GM21619 (cell line): Measurements from ENCODE around the gene CERS2.

Experiments used
- ATAC-seq: cut with Tn5 transposase; IDR thresholded peaks from one replicate; pipeline ENCODE4 v1.9.1; 2021; ENCODE audit not compliant: unreplicated experiment

Gene CERS2

DNA sequence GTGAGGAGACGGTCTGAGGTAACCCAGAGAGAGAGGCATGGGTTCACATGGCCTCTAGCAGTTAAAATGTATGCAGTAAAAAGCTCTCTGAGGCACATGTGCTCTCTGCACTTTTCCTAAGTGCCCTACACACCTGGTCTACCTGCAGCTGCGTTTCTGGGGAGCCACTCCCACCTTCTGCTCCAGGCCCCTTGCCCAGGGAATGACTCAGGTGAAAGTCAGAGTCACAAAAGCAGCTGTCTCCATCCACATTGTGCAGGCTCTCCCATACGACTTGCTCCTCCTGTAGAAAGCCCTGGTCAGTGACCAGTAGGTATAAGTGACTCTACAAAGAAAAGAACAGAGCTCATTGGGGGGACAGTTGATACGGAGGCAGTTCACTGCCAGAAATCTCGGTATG, 23.3 kb upstream of the CERS2 start:
- no peak for ATAC-seq

DNA sequence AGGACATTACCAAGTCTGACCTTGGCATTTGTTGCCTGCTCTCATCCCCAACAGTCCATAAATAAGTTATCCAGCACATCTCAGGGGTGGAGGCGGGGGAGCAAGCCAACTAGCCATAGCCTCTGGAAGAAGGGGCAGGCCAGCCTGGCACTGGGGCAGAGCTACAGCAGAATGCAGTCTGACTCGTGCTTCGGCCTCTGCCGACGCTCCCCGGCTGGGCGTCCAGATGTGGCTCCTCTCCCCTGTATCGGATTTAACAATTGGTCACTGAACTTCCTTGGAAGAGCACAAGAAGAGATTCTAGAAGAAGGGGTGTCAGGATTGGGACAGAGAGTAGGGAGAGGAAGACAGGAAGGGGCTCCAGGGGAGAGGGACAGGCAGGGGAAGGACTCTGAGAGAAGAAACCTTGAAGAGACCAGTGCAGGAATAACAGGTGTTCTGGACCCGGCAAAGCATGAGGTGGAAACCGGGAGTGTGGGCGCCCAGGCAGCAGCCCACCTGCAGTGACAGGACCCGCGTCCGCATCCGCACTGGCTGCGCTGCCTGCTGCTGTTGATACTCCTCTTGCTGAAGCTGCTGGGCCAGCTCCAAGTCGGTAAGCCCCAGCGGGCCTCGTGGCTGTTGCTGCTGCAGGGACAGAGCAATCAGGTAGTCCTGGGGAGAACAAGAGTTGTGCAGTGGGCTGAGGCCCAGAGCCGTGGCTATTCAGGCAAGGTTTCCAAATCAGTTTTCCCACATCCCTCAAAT, 22.7 kb upstream of the CERS2 start:
- no peak for ATAC-seq

DNA sequence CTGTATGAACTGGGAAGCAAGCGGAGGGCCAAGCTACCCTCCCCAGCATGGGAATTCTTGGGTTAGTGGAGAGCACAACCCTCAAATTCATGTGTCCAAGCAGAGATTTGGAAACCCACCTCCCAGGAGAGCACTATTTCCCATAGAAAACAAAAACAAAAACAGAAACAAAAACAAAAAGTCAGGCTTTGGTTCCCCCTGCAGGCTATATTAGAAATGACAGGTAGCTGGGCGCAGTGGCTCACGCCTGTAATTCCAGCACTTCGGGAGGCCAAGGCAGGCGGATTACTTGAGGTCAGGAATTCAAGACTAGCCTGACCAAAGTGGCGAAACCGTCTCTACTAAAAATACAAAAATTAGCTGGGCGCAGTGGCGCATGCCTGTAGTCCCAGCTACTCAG, 21.3 kb upstream of the CERS2 start:
- ATAC-seq = no peak

DNA sequence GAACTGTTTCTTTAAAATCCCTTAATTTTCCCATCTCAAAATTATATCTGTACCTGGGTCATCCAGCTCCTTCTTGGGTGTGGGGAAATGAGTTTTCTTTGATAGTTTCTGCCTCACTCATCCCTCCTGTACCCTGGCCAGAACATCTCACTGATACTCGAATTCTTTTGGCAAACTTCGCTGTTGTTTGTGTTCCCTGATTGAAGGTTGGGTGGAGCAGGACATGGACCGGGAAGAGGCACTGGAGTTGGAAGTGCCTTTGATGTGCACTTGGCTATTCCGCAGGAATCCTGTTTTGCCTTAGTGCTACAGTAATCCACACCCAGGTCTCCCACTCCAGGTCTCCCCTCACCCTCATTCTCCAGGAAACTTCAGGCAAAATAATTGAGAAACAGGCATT, 20.8 kb upstream of the CERS2 start:
- no peak for ATAC-seq

DNA sequence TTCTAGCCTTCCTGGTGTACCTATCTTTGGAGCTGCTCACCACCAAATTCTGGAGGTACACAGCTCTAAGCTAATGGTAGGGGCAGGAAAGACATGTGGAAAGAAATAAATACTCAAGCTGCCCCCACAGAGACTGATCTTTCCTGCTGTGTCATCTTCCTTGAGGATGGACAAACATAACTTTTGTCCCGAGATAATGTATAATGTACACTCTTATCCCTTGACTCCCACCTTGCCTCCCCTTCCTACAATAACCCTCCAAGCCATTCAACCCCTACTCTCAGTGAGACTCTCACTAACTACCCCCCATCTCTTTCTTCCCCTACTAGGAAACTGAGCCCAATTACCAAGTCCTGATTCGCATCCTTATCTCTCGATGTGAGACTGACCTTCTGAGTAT, 19.6 kb upstream of the CERS2 start:
- ATAC-seq = no peak

DNA sequence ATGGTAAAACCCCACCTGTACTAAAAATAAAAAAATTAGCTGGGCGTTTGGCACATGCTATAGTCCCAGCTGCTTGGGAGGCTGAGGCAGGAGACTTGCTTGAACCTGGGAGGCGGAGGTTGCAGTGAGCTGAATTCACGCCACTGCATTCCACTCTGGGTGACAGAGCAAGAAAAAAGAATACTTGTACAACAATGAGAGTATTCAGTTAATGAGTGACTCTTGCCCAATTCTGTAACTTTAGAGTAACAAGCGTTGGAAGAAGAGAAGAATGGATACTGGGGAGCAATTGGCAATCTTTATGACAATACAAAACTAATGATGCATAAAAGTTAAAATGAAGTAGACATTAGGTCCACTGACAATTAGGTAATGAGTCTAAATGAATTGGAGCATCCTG, 18.0 kb upstream of the CERS2 start:
- ATAC-seq = no peak

DNA sequence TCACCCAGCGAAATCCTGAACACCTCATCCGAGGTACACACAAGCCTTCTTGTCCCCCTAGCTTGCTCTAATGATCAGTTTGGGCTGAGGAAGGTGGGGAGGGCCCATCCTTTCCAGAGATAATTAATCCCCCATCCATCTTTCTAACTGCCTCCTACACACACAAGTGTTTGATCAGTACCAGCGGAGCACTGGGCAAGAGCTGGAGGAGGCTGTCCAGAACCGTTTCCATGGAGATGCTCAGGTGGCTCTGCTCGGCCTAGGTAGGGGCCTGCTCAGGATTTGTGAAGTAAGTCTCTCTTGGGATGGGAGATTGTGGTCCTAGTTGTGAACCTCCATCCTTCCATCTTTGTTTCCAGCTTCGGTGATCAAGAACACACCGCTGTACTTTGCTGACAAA, 13.3 kb upstream of the CERS2 start:
- no peak for ATAC-seq

DNA sequence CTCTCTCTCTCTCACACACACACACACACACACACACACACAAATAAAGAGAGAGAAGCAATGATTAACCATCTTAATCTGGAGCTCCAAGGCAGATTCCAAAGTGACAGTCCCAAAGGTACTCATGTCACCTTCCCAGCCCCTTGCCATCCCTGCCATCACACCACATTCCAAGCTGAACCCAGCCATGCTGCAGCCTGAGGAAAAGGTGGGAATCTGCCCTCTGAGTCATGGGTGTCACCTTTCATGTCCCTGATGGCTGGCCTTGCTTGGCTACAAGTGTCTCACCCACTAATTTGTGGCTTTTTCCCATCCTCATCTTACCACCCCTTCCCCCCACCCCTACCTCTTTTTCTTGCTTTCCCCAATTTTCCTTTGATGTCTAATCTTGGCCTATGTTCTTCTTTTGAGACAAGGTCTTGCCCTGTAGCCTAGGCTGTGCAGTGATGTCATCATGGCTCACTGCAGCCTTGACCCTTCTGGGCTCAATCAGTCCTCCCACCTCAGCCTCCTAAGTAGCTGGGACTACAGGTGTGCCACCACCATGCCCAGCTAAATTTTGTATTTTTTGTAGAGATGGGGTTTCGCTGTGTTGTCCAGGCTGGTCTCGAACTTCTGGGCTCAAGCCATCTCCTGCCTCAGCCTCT, 10.7 kb upstream of the CERS2 start:
- ATAC-seq = no peak

DNA sequence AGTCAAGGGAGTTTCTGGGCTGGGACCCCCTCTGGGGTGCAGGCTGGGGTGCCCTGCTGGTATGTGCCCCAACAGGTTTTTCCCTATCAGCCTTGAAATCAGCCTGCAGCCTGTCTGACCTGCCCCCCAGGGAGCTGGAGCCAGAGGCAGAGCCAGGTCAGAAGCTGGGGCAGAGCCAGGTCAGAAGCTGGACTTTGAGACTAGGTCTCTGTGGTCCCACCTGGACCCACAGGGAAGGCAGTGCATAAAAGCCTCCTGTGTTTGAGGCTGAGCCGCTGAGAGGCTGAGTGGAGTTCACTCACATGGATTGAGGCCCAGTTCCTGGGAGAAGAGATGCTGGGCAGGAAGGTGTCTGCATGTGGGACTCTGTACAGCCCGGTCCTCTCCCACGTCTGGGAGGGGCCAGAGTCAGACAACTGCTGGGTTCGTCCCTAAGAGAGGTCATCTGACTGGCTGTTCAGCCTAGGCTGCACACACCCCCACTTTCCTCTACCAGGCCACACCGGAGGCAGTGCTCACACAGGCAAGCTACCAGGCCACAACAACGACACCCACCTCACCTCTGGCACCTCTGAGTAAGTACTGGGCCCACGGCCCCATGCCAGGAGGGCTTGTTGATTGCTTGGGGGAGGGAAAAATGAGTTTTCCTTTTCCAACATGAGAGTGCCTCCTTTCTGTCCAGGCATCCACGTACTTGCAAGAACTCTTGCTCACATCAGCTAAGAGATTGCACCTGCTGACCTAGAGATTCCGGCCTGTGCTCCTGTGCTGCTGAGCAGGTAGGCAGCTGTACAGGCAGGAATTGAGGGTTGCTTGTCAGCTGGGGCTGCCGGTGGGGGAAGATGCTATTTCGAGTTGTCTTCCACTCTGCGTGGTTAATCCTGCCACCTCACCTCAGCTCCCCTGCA, 7.4 kb upstream of the CERS2 start, which contains the start of gene ANXA9:
Gene ANXA9, plus strand, starts transcription at position 488 of the 908 bp plus-strand sequence. CDS start 814 bp downstream, outside the sequence.
- ATAC-seq = no peak

DNA sequence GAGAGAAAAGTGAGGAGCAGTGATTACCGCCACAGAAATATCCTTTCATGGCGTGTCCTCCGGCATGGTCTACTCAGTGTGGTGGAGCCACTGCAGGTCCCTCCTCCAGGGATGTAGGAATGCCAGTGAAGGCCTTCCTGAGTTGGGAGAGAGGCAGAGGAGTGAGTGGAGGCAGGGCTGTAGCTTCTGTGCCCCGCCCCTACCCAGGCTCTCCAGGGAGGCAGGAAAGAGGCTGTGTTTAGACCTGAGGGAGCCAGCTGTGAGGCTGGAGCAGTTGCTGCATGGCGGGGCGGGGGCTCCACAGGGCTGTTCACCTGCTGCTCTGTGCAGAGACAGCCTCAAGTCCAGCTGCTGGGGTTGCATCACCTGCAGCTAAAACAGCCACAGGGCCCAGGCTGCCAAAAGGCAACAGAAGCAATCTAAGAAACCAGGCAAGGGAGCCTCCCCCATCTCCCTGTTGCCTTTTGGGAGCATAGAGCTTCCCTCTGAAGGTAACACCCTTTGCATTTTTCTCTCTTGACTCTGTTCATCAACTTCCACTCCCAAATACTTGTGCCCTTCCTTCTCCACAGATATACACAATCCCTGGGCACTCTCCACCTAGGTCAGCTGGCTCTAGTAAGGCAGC, 6.7 kb upstream of the CERS2 start:
- no peak for ATAC-seq

DNA sequence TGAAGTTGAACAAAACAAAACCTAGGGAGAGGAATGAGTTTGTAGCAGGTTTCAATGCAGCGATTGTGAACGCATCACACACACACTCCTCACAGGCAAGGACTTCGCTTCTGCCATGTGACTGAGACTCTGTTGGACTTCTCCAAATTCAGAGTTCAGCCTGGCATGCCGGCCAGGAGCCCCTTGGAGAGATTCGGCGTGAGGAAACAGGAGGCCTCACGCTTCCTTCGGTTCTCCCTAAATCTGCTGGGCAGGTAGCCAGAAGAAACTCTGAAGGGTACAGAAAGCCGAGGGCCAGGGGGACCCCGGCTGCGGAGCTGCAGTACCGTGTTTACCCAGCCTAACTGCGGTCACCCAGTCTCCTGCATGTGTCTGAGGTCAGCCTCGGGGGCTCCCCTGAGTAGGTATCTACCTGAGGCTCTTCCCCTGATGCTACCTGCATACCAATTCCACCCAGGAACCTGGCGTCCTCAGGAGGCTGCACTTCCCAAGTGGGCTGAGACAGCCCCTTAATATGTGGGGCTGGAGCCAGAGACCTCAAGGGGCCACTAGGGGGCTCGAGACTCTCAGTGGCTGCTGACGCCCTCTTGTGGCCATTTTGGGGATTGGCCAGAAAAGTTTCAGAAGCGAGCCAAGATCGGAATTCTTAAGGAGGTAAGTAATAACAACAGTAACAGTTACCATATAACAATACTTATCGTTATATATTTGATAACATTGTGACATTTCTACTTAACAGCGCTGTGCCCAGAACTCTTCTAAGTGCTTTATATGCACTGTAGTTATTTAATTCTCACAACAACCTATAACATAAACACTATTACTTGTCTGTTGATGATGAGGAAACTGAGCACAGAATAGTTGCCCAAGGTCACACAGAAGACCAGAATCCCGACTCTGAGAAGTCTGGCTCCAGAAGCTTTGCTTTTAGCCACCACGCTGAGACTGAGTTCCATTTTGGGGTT, 4.7 kb upstream of the CERS2 start:
- ATAC-seq = peak; percentile 56

DNA sequence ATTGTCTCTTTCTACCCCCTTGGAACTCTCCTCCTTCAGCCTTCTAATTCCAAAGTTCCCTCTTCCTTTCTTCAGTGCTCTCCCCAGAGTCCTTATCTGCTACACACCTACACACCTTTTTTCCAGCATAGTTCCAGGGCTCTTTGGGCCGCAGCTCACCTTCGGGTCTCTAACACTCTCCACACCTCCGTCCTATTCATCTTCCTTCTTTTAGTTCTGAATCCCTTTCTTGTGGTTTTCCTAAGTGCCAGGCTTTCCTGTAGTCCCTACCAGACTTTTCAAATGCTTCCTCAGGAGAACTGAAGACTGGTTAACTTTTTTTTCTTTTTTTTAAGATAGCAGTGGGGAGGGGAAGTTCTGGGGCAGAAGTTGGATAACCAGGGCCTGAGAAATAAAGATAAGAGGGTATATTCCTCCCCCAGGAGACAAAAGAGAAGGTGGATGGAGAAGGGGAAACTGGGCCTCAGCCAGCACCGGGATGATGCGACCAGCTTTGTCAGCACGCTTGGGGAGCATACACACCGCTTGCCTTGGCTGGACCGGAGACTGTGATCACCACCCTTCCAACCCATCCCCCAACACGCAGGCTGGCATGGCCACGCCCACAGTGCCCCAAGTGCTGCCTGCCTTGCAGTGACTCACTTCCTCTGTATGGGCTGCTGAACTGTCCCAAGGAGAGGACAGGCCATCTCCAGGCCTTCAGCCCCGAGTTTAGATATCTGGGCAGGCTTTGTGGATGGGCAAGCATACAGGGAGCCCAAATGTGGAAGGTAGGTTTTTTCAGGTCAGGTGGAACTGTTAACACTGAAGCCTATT, 2.5 kb upstream of the CERS2 start:
- ATAC-seq = no peak

DNA sequence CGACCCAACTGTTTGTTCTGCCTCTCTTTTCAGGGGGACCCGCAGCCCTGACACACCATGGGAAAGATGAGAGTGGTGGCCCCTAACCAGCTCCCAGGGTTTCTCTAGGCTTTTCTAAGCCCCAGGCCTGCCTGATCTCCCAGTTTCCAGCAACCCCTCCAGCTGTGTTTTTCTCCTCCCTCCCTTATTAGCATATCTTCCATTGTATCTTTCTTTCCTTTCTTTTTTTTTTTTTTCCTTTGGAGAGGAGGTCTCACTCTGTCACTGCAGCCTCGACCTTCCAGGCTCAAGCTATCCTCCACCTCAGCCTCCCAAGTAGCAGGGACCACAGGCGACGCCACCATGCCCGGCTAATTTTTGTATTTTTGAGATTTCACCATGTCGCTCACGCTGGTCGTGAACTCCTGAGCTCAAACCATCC, 1.8 kb upstream of the CERS2 start:
- no peak for ATAC-seq

DNA sequence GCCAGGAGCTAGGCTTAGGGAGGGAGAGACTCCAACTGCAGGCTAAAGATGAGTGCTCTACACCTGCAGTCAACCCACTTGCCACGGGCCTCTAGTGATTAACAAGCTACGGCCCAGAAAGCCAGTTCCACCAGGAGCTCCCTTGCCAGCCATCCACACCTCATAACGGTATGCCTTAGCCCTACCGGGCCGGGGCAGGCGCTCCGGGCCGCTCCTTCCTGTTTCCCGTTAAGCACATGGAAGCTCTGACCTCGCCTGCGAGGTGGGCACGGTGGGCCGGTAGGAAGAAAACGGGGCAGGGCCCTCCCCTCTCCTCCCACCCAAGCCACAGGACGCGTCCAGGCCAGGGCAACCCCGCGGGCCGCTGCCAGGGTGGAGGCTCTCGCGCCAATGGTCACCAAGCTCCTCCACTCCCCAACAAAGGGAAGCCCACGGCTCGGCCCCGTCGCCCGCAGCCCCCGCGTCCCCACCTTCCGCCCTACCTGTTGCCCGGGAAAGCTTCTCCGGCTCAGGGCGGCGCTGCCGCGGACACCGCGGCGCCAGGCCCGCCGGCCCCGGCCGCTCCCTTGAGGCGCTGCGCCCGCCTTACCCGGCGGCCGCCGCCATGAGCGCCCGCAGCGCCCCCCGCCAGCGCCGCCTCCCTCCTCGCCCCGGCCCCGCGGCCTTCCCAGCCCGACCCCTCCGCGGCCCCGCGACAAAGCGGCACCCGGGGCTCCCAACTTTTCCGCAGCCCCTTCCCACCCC, 627 bp downstream of the CERS2 start:
- ATAC-seq = peak; percentile 37

DNA sequence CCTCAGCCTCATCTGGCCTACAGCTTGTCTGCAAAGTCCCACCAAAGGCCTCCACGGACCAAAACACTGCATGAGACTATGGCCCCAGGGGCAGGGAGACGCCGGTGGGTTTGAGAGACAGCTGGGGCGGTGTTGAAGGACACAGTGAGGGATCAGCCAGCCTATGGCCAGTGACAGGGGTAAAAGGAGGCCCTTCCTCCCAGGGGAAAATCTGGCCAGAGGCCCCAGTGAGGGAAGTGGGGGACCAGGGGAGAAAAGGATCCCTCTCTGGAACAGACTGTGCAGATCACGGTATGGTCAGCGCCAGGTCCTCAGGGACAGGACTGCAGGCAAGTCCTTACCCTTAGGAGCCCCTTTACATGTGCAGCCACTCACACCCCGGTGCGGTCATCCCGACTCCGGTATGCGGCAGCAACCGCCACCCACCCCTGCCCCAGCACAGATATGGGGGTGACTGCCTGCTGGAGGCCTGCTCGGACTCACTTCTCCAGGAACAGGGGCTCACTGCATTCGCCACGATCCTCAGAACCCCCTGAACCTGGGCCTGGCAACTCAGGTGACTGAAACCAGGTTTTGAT, 1.3 kb downstream of the CERS2 start:
- no peak for ATAC-seq

DNA sequence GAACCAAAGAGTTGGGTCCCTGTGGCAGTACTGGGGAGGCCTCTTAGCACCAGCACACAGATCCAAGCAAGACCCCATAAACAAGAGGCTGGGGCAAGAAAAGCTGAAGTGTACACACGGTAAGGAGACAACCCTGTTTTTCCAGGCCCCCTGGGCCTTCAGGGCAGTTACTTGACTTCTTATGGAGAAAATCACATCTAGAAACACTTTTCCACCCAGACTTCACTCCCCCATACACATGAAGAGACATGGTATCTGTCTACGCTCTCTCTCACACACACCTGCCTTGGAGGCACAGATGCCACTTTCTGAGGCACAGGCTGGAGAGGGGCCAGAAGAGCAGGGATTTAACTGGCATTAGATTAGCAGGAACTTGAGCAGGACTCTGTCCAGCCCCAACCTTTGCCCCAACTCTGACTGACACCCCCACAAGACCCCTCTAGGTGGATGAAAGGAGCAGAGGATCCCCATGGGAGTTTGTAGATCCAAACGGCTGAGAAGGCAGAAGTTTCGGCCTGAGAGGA, 2.2 kb downstream of the CERS2 start:
- no peak for ATAC-seq

DNA sequence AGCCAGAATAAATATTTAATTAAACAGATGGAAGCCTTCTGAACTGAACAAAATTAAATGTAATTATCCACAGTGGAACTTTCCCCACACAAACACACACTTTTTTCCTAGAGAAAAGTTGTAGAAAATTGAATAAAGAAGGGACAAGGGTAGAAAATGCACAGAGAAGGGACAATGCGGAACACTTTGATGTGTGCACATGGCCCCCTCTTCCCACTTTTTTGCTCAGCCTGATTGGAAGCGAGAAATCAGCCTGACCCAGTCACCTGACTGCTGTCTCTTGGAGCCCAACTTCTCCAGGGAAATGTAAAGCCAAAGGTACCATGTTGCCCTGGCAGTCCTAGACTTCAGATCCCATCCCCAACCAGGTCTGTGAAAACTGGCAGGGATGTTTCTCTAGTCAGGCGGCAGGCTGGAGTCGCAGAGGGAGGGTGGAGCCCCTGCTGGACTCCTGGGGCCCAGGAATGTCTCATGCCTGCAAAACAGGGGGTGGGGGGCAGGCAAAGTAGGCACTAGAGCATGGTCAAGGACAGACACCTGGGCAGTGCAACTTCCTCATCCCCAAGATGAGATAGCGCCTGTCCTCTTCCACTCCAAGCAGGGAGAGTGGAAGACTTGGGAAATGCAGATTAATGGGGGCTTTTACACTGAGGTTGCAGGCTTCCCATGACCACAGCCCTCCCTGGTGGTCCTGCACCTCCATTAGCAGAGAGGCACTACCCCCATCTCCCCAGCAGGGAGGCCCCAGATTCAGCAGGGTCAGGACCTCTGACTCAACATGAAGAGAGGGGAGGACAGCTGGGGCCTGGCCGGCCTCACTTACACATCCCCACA, 2.8 kb downstream of the CERS2 start:
- ATAC-seq = no peak
